HepG2 (cell line): ENCODE results near the gene L3MBTL1. TPM values are rescaled to one million over a fixed set of nuclear protein-coding genes. Genes with fewer than 3 reads are reported as not detected.
A peak's percentile ranks its signal among the peaks of the same experiment; 100 is the strongest.

Source experiments
- NFE2L2 ChIP-seq: fragments of 150-350 bp; IDR thresholded peaks from 2 replicates; pipeline ENCODE4 v1.6.1; 2014; ENCODE audit warnings: low read length
- NFKBIZ ChIP-seq: IDR thresholded peaks from 2 replicates; pipeline ENCODE4 v1.6.1; 2018; ENCODE audit warnings: missing genetic modification reagents, missing compliant biosample characterization
- SMAD9 ChIP-seq: sonication (generic); formaldehyde crosslinking; IDR thresholded peaks from 2 replicates; pipeline ENCODE4 v1.5.1; 2020; ENCODE audit warnings: mild to moderate bottlenecking, missing genetic modification reagents
- SP140L ChIP-seq: sonication (generic); formaldehyde crosslinking; IDR thresholded peaks from 2 replicates; pipeline ENCODE4 v1.4.0; 2020; ENCODE audit warnings: missing genetic modification reagents, borderline replicate concordance
- SSRP1 ChIP-seq: IDR thresholded peaks from 2 replicates; pipeline ENCODE4 v1.6.1; 2016; ENCODE audit warnings: control low read depth
- ZNF792 ChIP-seq: IDR thresholded peaks from 2 replicates; pipeline ENCODE4 v1.6.1; 2016
- polyA plus RNA-seq, 8 experiments: library from polyadenylated mRNA; depleted of rRNA in 3 of 8; stranded (reverse) in 7 of 8; unstranded in 1 of 8; fragments of >200 nt; fragmentation: Illumina TruSeq in 4 of 8; extraction: Trizol in 4 of 8; gene quantifications; 2 replicates each; pipeline versions ENCODE4 v1.2.1 to v1.2.3, GENCODE V29; 2011 to 2016; ENCODE audit warnings: low read depth in 4 of 8, missing spikeins in 1 of 8, mixed read lengths in 1 of 8; ENCODE audit not compliant: insufficient read depth in 1 of 8
- total RNA-seq, 5 experiments: library from RNA; depleted of rRNA; stranded (reverse); fragments of >200 nt; fragmentation: Illumina TruSeq; extraction: Trizol; gene quantifications; 2 replicates each; pipeline ENCODE4 v1.2.3, GENCODE V29; 2016; ENCODE audit warnings: low read depth in 1 of 5
- TF ChIP-seq, protein P1 (sequence below): sonication (generic); formaldehyde crosslinking; IDR thresholded peaks from 2 replicates; pipeline ENCODE4 v1.4.0; 2020; ENCODE audit warnings: missing genetic modification reagents
- TF ChIP-seq, protein P2 (sequence below): sonication (generic); formaldehyde crosslinking; IDR thresholded peaks from 2 replicates; pipeline ENCODE4 v1.4.0; 2020; ENCODE audit warnings: missing genetic modification reagents, borderline replicate concordance
- TF ChIP-seq, protein P3 (sequence below): sonication (generic); formaldehyde crosslinking; IDR thresholded peaks from 2 replicates; pipeline ENCODE4 v1.4.0; 2020; ENCODE audit warnings: missing genetic modification reagents

The L3MBTL1 gene
- total and polyA plus RNA-seq, 2 of the 13 experiments (the other 11 are each of a cell fraction or from before 2014, with no cell fraction given) = 9.0 to 17.8 TPM

DNA sequence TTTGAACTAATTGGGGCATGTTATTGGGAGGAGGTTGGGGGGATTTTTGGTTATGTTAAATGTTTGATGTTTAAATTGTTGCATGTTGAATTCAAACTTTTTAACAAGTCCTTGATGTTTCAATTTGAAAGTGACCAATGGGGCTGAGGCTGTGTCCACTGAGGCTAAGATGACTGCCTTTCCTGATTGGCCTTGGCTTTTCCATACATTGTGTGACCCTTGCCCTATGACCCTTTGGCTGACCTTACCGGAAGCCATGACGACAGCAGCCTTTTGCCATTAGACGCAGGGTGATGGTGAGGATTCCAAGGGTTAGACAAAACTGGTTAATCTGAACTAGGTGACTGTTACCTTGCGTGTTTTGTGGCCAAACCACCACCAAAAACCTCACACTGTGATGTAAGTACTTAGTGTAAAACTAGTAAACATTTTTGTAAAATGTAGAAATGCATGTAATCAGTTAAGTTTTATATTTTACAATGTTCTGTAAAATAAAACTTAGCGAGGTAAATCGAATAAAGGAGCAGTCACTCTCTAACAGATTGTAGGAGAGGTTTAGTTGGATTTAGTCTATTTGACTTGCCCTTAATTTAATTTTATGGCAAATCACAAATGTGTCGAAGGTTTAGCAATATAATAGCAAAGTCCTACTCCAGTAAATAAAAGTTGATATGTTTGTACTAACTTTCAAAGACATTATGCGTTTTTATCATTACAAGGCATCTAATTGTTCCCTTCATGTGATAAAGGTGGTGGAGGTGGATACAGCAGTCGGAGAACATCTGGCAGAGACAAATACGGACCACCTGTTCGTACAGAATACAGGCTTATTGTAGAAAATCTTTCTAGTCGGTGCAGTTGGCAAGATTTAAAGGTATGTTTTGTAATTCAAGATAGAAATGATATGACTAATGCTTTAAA is 48.2 kb upstream of the L3MBTL1 start (continued):
- TF ChIP-seq, protein P1, sequence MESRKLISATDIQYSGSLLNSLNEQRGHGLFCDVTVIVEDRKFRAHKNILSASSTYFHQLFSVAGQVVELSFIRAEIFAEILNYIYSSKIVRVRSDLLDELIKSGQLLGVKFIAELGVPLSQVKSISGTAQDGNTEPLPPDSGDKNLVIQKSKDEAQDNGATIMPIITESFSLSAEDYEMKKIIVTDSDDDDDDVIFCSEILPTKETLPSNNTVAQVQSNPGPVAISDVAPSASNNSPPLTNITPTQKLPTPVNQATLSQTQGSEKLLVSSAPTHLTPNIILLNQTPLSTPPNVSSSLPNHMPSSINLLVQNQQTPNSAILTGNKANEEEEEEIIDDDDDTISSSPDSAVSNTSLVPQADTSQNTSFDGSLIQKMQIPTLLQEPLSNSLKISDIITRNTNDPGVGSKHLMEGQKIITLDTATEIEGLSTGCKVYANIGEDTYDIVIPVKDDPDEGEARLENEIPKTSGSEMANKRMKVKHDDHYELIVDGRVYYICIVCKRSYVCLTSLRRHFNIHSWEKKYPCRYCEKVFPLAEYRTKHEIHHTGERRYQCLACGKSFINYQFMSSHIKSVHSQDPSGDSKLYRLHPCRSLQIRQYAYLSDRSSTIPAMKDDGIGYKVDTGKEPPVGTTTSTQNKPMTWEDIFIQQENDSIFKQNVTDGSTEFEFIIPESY (CRISPR knock-in tag) = no peak; the same call in 1 of the 2 replicates
- TF ChIP-seq SP140L (CRISPR knock-in tag) (no peak), SMAD9 (CRISPR knock-in tag) (no peak), NFKBIZ (CRISPR knock-in tag) (peak; percentile 54; the same call in 1 of the 2 replicates), NFE2L2 (no peak), ZNF792 (CRISPR knock-in tag) (no peak), SSRP1 (CRISPR knock-in tag) (peak; percentile 85; the same call in 1 of the 2 replicates)
- TF ChIP-seq, protein P2, sequence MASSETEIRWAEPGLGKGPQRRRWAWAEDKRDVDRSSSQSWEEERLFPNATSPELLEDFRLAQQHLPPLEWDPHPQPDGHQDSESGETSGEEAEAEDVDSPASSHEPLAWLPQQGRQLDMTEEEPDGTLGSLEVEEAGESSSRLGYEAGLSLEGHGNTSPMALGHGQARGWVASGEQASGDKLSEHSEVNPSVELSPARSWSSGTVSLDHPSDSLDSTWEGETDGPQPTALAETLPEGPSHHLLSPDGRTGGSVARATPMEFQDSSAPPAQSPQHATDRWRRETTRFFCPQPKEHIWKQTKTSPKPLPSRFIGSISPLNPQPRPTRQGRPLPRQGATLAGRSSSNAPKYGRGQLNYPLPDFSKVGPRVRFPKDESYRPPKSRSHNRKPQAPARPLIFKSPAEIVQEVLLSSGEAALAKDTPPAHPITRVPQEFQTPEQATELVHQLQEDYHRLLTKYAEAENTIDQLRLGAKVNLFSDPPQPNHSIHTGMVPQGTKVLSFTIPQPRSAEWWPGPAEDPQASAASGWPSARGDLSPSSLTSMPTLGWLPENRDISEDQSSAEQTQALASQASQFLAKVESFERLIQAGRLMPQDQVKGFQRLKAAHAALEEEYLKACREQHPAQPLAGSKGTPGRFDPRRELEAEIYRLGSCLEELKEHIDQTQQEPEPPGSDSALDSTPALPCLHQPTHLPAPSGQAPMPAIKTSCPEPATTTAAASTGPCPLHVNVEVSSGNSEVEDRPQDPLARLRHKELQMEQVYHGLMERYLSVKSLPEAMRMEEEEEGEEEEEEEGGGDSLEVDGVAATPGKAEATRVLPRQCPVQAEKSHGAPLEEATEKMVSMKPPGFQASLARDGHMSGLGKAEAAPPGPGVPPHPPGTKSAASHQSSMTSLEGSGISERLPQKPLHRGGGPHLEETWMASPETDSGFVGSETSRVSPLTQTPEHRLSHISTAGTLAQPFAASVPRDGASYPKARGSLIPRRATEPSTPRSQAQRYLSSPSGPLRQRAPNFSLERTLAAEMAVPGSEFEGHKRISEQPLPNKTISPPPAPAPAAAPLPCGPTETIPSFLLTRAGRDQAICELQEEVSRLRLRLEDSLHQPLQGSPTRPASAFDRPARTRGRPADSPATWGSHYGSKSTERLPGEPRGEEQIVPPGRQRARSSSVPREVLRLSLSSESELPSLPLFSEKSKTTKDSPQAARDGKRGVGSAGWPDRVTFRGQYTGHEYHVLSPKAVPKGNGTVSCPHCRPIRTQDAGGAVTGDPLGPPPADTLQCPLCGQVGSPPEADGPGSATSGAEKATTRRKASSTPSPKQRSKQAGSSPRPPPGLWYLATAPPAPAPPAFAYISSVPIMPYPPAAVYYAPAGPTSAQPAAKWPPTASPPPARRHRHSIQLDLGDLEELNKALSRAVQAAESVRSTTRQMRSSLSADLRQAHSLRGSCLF (CRISPR knock-in tag) = no peak
- TF ChIP-seq, protein P3, sequence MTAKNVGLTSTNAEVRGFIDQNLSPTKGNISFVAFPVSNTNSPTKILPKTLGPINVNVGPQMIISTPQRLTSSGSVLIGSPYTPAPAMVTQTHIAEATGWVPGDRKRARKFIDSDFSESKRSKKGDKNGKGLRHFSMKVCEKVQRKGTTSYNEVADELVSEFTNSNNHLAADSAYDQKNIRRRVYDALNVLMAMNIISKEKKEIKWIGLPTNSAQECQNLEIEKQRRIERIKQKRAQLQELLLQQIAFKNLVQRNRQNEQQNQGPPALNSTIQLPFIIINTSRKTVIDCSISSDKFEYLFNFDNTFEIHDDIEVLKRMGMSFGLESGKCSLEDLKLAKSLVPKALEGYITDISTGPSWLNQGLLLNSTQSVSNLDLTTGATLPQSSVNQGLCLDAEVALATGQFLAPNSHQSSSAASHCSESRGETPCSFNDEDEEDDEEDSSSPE = no peak
